Epithelial cell of esophagus (primary cell): ENCODE data around the gene NFIB.
A peak's percentile ranks its signal among the peaks of the same experiment; 100 is the strongest.

ENCODE experiments used
- DNase-seq: peaks from one replicate; pipeline ENCODE4 v3.0.0; 2010; ENCODE audit warnings: low read depth
- H3K4me3 ChIP-seq: 2 replicates; pipeline ENCODE4 v1.5.1; 2011; ENCODE audit warnings: mild to moderate bottlenecking, low read length, control low read depth
- CTCF ChIP-seq: IDR thresholded peaks from 2 replicates; pipeline ENCODE4 v1.5.1; 2011; ENCODE audit warnings: low read depth, mild to moderate bottlenecking, low read length, control low read depth, inconsistent platforms; ENCODE audit not compliant: insufficient read depth; ENCODE audit errors: missing control alignments

The NFIB gene

GRCh38 chr9:14191512-14191911 lies 122.4 kb downstream of the NFIB start:
- no peak overlapping the region for H3K4me3 ChIP-seq
- no peak for TF ChIP-seq CTCF
- no peak for DNase-seq

GRCh38 chr9:14190240-14190639 lies 123.7 kb downstream of the NFIB start:
- no peak for DNase-seq
- TF ChIP-seq CTCF: no peak
- H3K4me3 ChIP-seq: no peak overlapping the region

- no peak for TF ChIP-seq CTCF
- no peak for DNase-seq
- H3K4me3 ChIP-seq: no peak overlapping the region
Measured at GRCh38 chr9:14189578-14189977, 124.4 kb downstream of the NFIB start.

- H3K4me3 ChIP-seq: no peak overlapping the region
- TF ChIP-seq CTCF: no peak
- DNase-seq: no peak
Measured at GRCh38 chr9:14189146-14189545, 124.8 kb downstream of the NFIB start.

GRCh38 chr9:14188538-14188937 lies 125.4 kb downstream of the NFIB start:
- no peak for DNase-seq
- TF ChIP-seq CTCF: no peak
- H3K4me3 ChIP-seq: no peak overlapping the region

- TF ChIP-seq CTCF: no peak
- no peak overlapping the region for H3K4me3 ChIP-seq
- DNase-seq: no peak
Measured at GRCh38 chr9:14188011-14188410, 125.9 kb downstream of the NFIB start.

- TF ChIP-seq CTCF: no peak
- H3K4me3 ChIP-seq: no peak overlapping the region
- DNase-seq: peak; percentile 15
Measured at GRCh38 chr9:14186096-14186495, 127.8 kb downstream of the NFIB start.
